GDM1 (cell line): ENCODE measurements around the gene DGCR2.
"Not testable (repeated sequence)": the region's sequence is repeated elsewhere in the genome, so short reads cannot be mapped to it uniquely, and the experiment has no call there.

Experiments
- DNase-seq: peaks from one replicate; lab custom pipeline; 2025; lab: John Stamatoyannopoulos, UW

Gene DGCR2

GRCh38 chr22:19001204-19001603, 121.0 kb downstream of the DGCR2 start:
- no peak for DNase-seq

- DNase-seq: not testable (repeated sequence)
Measured at GRCh38 chr22:19000106-19000505, 122.1 kb downstream of the DGCR2 start.

- no peak for DNase-seq
Measured at GRCh38 chr22:18999416-18999815, 122.8 kb downstream of the DGCR2 start.

GRCh38 chr22:18999008-18999407, 123.2 kb downstream of the DGCR2 start:
- DNase-seq: no peak

- no peak for DNase-seq
Measured at GRCh38 chr22:18997925-18998315, 124.3 kb downstream of the DGCR2 start.

- no peak for DNase-seq
Measured at GRCh38 chr22:18997306-18997924, 124.8 kb downstream of the DGCR2 start.

GRCh38 chr22:18996376-18996900, 125.8 kb downstream of the DGCR2 start:
- DNase-seq: no peak

GRCh38 chr22:18995327-18995711, 126.9 kb downstream of the DGCR2 start:
- DNase-seq: no peak

GRCh38 chr22:18994701-18995326, 127.4 kb downstream of the DGCR2 start:
- DNase-seq: no peak

- DNase-seq: no peak
Measured at GRCh38 chr22:18994056-18994455, 128.2 kb downstream of the DGCR2 start.

- DNase-seq: no peak
Measured at GRCh38 chr22:18992543-18993198, 129.5 kb downstream of the DGCR2 start.

- DNase-seq: no peak
Measured at GRCh38 chr22:18991821-18992442, 130.3 kb downstream of the DGCR2 start.

GRCh38 chr22:18991138-18991432, 131.1 kb downstream of the DGCR2 start:
- no peak for DNase-seq

GRCh38 chr22:18990355-18991137, 131.7 kb downstream of the DGCR2 start:
- DNase-seq: no peak

GRCh38 chr22:18988958-18989357, 133.3 kb downstream of the DGCR2 start:
- DNase-seq: no peak

GRCh38 chr22:18987765-18988164, 134.4 kb downstream of the DGCR2 start:
- no peak for DNase-seq

GRCh38 chr22:18987114-18987513, 135.1 kb downstream of the DGCR2 start:
- DNase-seq: not testable (repeated sequence)
